PFSK-1 (cell line): Measurements from ENCODE around the gene ZER1.

Experiments
- FOXP2 ChIP-seq: optimal IDR thresholded peaks from 2 replicates; pipeline ENCODE3; 2011; ENCODE audit warnings: borderline replicate concordance, control low read depth, inconsistent platforms; ENCODE audit not compliant: insufficient read depth; ENCODE audit errors: extremely low read length, extremely low read depth
- POLR2AphosphoS5 ChIP-seq: IDR thresholded peaks from 2 replicates; pipeline ENCODE4 v1.6.1; 2012; ENCODE audit warnings: low read depth, mild to moderate bottlenecking, control low read depth, low read length, moderate library complexity
- REST ChIP-seq, 2 experiments: IDR thresholded peaks; 2 replicates each; pipeline versions ENCODE4 v1.6.1 to v1.8.0; 2011 to 2012; ENCODE audit warnings: low read depth in 2 of 2, low read length in 2 of 2, control low read depth in 1 of 2, inconsistent platforms in 1 of 2, mild to moderate bottlenecking in 1 of 2, moderate library complexity in 1 of 2; ENCODE audit not compliant: insufficient read depth in 1 of 2
- SIN3A ChIP-seq: IDR thresholded peaks from 2 replicates; pipeline ENCODE4 v1.6.1; 2012; ENCODE audit warnings: mild to moderate bottlenecking, low read length, moderate library complexity, borderline replicate concordance; ENCODE audit not compliant: insufficient read depth
- TAF1 ChIP-seq: IDR thresholded peaks from 2 replicates; pipeline ENCODE4 v1.6.1; 2012; ENCODE audit warnings: low read length, control low read depth, borderline replicate concordance; ENCODE audit not compliant: insufficient read depth

ZER1 gene

GRCh38 chr9:128765499-128765898 lies 6.2 kb downstream of the ZER1 start:
- TF ChIP-seq FOXP2, result no peak
- TF ChIP-seq TAF1, result no peak
- TF ChIP-seq SIN3A, result no peak
- TF ChIP-seq POLR2AphosphoS5, result no peak
- TF ChIP-seq REST (IDR thresholded peaks at IDR 0.05; ENCODE audit: insufficient read depth in 1 of 2, low read depth in 2 of 2, low read length in 2 of 2), result no peak

- no peak for TF ChIP-seq SIN3A
- no peak for TF ChIP-seq TAF1
- TF ChIP-seq REST (IDR thresholded peaks at IDR 0.05; ENCODE audit: insufficient read depth in 1 of 2, low read depth in 2 of 2, low read length in 2 of 2), result no peak
- no peak for TF ChIP-seq POLR2AphosphoS5
- no peak for TF ChIP-seq FOXP2
Observed at GRCh38 chr9:128764361-128764760, 7.4 kb downstream of the ZER1 start.

- TF ChIP-seq SIN3A, result no peak
- TF ChIP-seq REST (IDR thresholded peaks at IDR 0.05; ENCODE audit: insufficient read depth in 1 of 2, low read depth in 2 of 2, low read length in 2 of 2), result no peak
- TF ChIP-seq TAF1, result no peak
- TF ChIP-seq FOXP2, result no peak
- no peak for TF ChIP-seq POLR2AphosphoS5
Observed at GRCh38 chr9:128762671-128763449, 8.9 kb downstream of the ZER1 start.

GRCh38 chr9:128757602-128758001 lies 14.1 kb downstream of the ZER1 start:
- no peak for TF ChIP-seq SIN3A
- no peak for TF ChIP-seq FOXP2
- TF ChIP-seq TAF1, result no peak
- no peak for TF ChIP-seq REST (IDR thresholded peaks at IDR 0.05; ENCODE audit: insufficient read depth in 1 of 2, low read depth in 2 of 2, low read length in 2 of 2)
- no peak for TF ChIP-seq POLR2AphosphoS5

GRCh38 chr9:128753627-128754026 lies 18.1 kb downstream of the ZER1 start:
- TF ChIP-seq SIN3A (no peak), REST (IDR thresholded peaks at IDR 0.05; ENCODE audit: insufficient read depth in 1 of 2, low read depth in 2 of 2, low read length in 2 of 2) (no peak), POLR2AphosphoS5 (no peak), FOXP2 (no peak), TAF1 (no peak)
